Activated naive CD4-positive, alpha-beta T cell treated with anti-CD3 and anti-CD28 coated beads, Interleukin-2, amount 10 ng/mL, durations not matched to agents 5 hours and 36 hours (primary cell): ENCODE measurements around the gene CCDC28A. TPM values are rescaled to one million over a fixed set of nuclear protein-coding genes. Genes with fewer than 3 reads are reported as not detected.

Experiments
- total RNA-seq, 2 experiments: library from RNA; stranded (reverse); gene quantifications; one replicate each; pipeline ENCODE4 v1.2.3, GENCODE V29; 2021

The CCDC28A gene
- 10 to 100 TPM; 25.7 to 27.5 TPM for total RNA-seq

GRCh38 chr6:138773177-138774091, at the start of gene CCDC28A:
Gene CCDC28A, plus strand, starts transcription at chr6:138773769. Its CDS starts 2,352 bp downstream, at chr6:138776121.

GRCh38 chr6:138795809-138796603, 22.4 kb downstream of the CCDC28A start, which contains the start of gene ECT2L:
Gene ECT2L, plus strand, starts transcription at chr6:138796087. Its CDS starts 17,188 bp downstream, at chr6:138813275.

Other genes with a start within 250 kb of the CCDC28A start
- not detected for gene ECT2L, start 22.3 kb downstream of the CCDC28A start, total RNA-seq
- 10 to 100 TPM; 37.8 to 38.1 TPM for gene REPS1, start 214.5 kb downstream of the CCDC28A start, total RNA-seq